Keratinocyte (primary cell): ENCODE measurements around the gene ADISSP.

ENCODE experiments used
- CTCF ChIP-seq, 3 experiments: IDR thresholded peaks in 1 of 3; conservative IDR thresholded peaks in 1 of 3; optimal IDR thresholded peaks in 1 of 3; 2 replicates in 2 of 3; 3 replicates in 1 of 3; pipeline versions ENCODE3 to v1.5.1; 2011; ENCODE audit warnings: low read length in 3 of 3, mild to moderate bottlenecking in 3 of 3, moderate library complexity in 2 of 3, control low read depth in 1 of 3, inconsistent platforms in 1 of 3; ENCODE audit not compliant: insufficient read depth in 2 of 3; ENCODE audit errors: extremely low read depth in 1 of 3
- EZH2 ChIP-seq: IDR thresholded peaks from one replicate; pipeline ENCODE4 v1.6.1; 2012; ENCODE audit warnings: inconsistent platforms, mild to moderate bottlenecking, low read length, moderate library complexity

- TF ChIP-seq EZH2 (no peak), CTCF (optimal IDR thresholded peaks at IDR 0.05 in 1 of 3, IDR thresholded peaks at IDR 0.05 in 1 of 3, conservative IDR thresholded peaks at IDR 0.05 in 1 of 3; ENCODE audit: extremely low read depth in 1 of 3, insufficient read depth in 2 of 3, low read length in 3 of 3) (no peak)
Observed at GRCh38 chr20:3803854-3804253, 36.3 kb upstream of the ADISSP start.
